ENCODE measurements around the gene CLDN6.

Gene CLDN6

DNA sequence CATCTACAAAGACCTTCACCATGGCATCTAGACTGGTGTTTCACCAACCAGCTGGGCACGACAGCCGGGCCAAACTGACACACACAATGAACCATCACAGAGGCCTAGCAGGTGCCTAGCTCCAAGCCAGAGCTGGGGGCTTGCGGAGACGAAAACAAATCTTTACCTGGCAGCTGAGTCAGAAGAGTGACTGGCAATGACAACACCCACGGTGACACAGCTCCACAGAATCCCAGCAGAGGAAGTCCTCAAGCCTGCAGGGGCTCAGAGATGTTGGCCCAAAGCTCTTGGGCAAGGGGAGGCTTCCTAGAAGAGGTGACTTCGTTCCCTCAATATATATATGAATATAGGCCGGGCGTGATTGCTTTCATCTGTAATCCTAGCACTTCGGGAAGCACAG, 33.5 kb upstream of the CLDN6 start:
- no peak for DNase-seq

DNA sequence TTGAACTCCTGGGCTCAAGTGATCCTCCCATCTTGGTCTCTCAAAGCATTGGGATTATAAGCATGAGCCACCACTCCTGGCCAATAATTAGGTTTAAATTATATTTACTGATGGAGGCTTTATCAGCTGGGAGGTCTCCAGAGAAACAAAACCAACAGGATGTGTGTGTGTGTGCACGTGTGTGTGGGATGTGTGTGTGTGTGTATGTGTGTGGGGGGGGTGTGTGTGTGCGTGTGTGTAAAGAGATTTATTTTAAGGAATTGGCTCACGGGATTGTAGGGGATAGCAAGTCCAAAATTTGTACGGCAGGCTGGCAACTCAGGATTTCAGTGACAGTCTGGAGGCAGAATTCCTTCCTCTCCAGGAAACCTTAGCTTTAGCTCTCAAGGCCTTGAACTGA, 33.0 kb upstream of the CLDN6 start:
- no peak for DNase-seq

DNA sequence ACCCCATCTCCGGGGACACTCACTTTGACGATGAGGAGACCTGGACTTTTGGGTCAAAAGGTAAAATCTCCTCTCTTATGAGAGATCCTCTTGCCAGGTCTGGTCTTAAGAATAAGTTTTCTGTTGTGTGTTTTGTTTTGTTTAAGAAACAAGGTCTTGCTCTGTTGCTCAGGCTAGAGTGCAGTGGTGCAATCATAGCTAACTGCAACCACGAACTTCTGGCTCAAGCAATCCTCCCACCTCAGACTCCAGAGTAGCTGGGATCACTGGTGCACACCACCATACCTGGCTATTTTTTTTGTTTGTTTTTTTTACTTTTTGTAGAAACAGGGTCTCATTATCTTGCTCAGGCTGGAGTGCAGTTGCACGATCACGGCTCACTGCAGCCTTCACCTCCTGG, 32.5 kb upstream of the CLDN6 start:
- DNase-seq, result no peak

DNA sequence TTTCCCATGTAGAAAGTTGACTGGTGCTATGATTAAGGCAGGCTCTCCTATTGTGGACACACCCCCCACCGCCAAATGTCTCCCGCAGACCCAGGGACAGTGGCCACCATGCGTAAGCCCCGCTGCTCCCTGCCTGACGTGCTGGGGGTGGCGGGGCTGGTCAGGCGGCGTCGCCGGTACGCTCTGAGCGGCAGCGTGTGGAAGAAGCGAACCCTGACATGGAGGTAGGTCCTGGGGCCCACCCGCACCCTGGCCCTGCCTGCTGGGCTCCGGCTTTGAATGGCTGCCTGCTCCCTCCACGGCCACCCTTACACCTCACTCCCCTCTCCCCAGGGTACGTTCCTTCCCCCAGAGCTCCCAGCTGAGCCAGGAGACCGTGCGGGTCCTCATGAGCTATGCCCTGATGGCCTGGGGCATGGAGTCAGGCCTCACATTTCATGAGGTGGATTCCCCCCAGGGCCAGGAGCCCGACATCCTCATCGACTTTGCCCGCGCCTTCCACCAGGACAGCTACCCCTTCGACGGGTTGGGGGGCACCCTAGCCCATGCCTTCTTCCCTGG, 32.0 kb upstream of the CLDN6 start:
- DNase-seq, result no peak

DNA sequence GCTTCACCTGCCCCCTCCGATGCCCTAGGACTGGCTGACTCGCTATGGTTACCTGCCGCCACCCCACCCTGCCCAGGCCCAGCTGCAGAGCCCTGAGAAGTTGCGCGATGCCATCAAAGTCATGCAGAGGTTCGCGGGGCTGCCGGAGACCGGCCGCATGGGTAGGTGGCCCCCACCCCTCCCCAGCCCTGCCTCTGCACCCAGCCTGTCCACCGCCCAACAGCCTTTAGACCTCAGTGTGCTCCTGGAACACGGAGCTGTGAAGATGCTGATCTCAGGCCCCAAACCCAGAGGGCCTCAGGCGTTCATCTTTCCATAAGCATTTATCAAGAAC, 29.4 kb upstream of the CLDN6 start:
- DNase-seq, result no peak

DNA sequence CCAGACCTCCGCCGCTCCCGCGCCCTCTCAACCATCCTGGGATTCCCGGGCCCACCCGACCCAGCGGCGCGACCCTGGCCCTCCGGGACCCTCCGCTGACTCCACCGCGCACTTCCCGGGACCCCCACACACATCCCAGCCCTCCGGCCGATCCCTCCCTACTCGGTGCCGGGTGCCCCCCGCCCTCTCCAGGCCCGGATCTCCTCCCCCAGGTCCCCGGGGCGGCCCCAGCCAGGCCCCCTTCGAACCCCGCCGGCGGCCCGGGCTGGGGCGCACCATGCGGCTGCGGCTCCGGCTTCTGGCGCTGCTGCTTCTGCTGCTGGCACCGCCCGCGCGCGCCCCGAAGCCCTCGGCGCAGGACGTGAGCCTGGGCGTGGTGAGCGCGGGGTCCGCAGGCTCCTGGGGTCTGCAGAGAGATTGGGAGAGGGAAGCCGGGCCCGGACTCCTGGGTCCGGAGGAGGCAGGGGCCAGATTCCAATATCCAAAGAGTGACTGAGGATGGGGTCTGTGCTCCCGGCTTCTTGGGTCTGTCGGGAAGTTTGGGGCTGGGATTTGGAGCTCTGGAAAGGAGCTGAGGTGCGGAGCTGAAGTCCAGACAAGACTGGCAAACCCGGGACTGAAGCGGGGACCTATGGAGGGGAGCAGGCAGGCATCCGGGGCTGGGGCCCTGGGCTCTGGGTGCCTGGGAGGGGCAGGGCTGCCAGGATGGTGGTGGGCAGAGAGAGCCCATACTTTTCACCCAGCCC, 28.8 kb upstream of the CLDN6 start:
- DNase-seq, result no peak

DNA sequence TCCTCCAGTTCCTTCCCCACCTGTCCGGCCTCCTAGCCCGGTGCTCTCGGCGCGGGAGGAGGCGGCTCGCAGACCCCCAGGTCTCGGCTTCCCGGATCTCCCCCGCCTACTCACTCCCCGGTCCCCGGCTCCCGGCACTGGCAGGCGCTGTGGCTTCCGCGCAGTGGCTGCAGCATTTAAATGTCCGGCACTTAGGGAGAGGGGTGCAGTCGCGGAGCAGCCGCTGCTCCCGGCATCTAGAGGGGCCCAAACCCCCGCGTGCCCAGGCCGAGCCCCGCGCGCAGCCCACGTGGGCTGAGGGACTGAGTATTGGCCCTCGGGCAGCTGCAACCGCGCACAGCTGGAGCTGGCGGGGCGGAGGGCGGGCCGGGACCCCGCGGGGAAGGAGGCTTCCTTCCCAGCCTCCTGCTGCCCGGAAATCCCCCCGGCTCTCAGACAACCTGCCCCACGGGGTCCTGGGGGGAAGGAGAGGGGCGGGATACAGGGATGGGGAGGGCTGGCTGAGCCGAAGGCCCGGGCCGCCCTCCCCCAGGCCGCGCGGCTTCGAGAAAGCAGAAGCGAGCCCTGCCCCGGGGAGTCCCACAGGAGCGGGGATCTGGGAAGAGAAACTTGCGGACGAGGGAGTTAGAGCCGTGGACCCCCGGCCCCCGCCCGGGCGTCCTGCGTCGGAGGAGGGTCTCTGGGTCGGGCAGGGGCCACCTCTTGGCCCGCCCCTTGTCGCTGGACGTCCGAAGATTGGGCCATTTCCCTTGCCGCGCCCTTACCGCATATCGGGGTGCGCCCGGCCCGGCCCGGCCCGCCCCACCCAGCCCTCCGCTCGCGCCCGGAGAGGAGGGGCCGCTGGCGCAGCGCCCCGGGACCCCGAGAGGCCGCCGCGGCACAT, 28.0 kb upstream of the CLDN6 start, which contains the start of gene MMP25:
MMP25 (plus strand) TSS at position 804 of the 883 bp plus-strand sequence. CDS start 357 bp downstream, outside the sequence.
- no peak for DNase-seq

DNA sequence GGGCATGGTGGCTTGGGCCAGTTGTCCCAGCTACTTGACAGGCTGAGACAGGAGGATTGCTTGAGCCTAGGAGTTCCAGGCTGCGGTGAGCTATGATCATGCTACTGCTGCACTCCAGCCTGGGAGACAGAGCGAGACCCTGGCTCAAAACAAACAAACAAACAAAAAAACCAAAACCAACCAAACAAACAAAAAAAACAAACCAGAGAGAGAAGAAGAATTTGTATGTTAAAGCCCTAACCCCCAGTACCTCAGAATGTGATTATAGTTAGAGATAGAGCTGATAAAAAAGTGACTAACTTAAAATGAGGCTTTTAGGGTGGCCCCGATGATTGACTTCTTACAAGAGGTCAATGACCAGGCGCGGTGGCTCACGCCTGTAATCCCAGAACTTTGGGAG, 26.7 kb upstream of the CLDN6 start:
- DNase-seq, result no peak

DNA sequence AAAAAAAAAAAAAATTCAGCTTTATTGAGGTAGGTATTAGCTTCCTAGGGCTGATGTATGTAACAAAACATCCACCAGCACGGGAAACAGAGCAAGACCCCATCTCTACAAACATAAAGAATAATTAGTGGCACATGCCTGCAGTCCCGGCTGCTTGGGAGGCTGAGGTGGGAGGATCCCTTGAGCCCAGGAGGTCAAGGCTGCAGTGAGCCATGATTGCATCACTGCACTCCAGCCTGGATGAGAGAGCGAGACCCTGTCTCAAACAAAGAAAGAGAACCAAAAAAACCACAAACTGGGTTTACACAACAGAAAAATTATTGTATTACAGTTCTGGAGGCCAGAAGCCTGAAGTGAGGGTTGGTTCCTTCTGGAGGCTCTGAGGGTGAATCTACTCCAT, 24.4 kb upstream of the CLDN6 start:
- no peak for DNase-seq

DNA sequence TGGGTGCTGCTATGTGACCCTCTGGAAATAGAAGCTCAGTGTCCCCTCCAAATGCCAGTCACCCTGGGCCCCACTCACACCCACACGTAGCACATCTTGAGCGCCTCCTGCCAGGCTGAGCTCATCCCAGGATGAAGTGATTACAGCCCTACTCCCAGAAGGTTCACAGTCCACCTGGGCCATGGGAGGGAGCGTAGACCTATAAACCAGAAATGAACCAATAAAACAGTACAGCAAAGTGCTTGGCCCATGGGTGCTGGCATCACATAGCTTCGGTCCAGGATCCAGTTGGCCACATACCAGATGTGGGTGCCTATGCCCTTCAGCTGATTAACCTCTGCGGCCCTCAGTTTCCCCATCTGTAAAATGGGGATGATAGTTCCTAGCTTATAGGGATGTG, 20.9 kb upstream of the CLDN6 start:
- no peak for DNase-seq

DNA sequence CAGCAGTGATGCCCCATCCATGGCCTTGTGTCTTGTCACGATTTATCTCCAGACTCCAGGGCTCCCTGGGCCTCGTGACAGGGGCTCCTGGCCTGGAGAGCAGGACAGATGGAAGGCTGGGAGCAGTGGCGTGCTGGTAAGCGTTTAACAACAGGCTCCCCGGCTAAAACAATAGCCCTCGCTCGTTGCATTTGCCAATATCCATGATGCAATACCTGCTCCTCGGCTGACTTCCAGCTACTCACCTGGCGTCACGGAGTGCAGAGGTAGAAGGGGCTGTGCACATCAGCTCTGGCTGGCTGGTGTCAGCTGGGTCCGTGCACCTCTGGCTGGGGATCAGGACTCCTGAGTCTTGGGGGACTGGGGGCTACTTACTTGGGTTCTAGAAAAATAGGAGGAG, 20.3 kb upstream of the CLDN6 start:
- no peak for DNase-seq

DNA sequence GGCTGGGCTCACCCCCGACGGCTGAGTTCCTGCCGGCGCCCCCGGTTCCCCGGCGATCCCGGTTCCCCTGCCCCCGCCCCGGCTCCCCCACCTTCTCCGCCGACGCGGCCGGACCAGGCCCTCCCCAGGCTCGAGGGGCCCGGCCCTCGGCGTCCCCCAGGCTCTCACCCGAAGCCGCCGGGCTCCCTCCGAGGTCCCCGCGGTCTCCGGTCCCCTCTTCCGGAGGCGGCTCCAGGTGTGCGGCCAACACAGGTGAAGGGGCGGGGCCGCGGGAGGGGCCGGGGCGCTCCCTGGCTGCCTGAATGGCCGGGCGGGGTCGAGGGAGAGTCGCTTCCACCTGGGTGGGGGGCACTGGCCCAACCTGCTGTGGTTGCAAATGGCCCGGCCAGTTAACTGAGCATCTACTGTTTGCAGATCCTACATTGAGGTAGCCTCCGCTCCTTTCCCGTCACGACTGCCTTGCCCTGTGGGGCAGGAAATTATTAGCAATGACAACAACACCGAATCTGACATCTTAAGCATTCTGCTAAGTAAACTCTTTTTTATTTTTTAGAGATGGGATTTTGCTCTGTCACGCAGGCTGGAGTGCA, 18.8 kb upstream of the CLDN6 start, which contains the start of gene BICDL2:
BICDL2 (minus strand) TSS at position 219 of the 590 bp plus-strand sequence. CDS start 1,448 bp downstream, outside the sequence.
- DNase-seq, result no peak

DNA sequence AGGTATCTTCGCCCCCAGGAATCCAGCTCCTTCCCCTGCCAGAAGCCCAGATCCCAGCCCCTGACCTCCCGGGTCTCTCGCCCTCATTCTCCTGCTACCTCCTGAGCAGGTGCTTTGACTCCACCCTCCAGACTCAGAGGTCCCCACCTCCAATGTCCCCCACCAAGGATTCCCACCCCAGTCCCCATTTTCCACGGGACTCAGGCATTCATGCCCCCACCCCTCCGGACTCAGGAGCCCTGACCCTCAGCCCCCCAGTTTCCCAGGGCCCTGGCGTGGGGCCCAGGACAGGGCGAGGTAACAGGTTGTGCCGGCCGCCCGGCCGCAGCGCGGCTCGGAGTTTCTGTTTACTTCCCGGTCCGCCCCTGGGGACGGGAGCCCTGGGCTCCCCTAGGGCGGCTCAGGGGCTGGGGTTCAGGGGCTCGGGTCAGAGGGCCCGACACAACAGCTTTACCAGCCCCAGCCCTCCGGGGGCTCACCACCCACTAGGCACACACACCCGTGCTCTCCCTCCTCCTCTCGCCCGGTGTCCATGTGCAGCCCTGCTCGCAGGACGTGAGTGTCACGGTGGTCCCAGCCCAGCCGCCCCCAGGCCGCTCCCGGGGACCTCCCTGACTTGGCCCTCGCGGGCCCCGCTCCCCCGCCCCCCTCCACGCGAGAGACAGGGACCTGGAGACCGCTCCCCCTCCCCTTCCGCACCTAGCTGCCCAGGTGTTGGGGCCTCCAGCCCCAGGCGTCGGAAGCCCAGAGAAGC, 18.2 kb upstream of the CLDN6 start:
- DNase-seq, result no peak

DNA sequence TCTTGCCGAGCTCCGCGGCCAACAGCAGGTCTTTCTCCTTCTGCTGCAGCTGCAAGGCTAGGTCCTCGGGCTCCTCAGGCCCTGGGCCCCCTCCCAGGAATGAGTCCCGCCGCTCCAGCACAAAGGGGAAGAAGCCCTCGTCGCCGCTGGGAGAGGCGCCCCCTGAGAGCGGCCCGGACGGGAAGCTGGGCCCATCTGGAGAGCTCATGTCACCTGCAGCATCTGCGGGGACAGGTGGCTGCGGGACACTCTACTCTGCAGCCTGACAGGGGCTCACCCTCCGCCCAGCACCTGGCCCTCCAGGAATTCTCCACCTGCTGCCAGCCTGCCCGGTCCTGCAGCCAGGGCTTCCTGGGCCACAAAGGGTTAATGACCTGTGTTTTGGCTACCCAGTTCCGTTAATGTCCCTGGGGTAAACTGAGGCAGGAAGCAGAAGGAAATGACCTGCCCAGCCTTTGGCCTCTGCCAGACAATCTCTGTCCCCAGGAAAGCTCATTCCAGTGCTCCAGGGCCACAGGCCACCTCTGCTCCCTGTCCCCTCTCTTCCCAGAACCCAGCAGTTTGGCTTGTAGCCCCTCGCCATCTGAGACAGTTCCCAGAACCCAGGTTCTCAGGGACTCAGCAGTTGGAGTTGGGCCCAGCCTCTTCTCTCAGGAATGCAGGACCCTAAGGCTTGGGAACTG, 17.4 kb upstream of the CLDN6 start:
- no peak for DNase-seq

DNA sequence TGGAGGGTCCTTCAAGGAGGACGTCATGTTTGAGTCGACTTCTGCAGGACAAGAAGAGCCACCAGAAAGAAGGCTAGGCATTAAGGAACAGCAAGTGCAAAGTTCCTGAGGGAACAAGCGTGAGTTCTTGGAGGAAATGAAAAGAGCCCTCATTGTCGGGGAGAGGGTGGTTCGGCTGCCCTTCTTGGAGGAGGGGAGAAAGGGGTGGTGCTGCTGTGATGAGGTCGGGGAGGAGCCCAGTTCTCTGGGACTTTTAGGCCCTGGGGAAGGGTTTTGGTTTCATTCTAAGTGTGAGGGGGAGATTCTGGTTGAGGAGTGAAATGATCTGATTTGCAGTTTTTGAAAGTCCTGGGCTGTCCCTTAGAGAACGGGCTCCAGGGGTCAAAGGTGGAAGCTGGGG, 14.6 kb upstream of the CLDN6 start:
- DNase-seq, result no peak

DNA sequence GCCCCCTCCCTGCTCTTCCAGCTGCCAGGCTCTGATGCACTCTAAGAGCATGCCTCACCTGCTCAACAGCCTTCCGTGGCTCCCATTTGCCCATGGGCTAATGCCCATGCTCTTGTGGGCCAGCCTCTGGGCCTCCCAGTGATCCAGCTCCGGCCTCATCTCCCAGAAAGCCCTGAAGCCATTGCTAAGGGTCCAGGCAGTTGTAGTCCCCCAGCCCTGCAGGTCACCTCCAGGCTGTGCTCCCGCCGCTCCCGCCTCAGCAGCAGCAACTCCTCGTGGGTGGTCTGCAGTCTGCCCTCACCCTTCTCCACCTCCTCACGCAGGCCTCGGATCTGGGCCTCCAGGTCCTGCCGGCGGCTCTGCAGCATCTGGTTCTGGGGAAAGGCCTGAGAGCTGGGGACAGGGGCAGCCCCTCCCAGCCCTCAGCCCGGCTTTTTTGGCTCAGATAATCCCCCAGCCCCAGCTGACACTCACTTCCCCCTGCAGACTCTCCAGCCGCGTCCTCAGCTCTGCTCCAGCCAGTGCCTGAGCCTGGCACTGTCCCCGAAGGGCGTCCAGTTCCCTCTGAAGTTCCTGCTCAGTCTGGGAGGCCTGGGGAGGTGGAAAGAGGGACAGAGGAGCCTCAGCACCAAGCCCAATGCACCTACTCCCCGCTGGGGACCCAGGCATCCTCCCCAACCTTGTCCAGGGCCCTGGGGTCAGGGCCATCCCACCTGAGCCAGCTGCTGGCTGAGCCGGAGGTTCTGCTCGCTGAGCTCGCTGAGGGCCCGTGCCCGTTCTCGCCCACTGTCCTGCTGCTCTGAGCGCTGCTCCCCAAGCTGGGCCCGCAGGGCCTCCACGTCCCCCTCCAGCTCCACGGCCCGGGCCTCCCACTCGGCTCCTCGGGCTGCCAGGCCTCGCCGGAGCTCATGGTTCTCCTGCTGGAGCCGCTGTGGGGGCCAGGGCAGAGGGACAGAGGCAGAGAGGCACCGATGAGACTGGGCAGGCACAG, 12.5 kb upstream of the CLDN6 start:
- no peak for DNase-seq

DNA sequence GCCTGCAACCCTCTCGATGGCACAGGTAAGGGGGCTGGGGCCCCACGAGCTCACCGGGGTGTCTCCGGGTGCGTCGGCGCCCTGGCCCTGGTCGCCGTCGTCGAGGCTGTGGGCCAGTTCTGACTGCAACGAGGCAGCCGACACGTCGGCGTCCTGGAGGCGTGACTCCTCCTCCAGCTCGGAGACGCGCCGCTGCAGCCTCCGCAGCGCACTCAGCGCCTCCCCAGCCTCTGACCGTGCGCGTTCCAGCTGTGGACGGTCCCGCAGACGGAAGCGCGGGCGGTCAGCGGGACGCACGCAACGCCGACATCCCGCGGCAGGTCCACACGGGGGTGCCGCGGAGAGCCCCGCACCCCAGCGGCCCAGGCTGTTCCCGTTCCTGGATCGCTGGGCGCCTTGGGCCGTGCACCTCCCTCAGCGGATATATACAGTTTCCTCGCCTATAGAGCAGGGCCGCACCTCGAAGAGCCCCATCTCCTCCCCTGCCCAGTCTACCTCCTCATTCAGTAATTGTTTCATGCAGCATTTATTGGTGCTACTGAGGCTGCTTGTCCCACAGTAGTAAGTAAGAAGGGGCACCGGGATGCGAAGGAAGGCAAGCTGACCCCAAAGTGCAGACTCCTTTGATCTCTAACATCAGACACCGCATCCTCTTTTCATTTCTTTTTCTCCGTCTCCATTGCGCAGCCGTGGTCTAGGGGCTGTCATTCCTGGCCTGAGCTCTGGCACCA, 11.7 kb upstream of the CLDN6 start:
- no peak for DNase-seq

DNA sequence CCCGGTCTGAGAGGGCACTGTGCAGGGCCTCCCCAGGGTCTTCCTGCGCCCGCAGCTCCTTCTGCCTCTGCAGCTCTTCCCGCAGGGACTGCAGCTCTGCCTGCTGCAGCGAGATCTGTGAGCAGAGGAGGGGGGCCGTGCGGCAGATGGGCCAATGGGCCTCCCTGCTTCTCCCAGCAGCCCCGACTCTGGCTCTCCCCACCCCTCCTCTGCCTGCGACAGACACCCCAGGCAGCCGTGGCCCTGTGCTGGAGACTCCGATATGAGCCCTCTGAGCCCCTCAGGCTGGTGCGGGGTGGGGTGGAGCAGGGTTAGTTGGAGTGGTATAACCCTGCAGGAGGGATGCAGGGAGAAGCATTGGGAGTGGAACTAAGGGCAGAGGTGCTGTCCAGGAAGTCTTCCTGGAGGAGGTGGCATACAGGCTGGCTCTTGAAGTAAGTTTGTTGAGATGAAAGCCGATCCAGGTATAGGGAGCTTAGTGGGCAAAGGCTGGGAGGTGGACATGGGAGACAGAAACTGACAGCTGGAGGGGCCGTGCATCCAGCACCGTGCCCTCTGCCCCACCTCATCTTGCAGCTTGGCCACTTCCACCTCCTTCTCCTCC, 10.8 kb upstream of the CLDN6 start:
- DNase-seq, result no peak

DNA sequence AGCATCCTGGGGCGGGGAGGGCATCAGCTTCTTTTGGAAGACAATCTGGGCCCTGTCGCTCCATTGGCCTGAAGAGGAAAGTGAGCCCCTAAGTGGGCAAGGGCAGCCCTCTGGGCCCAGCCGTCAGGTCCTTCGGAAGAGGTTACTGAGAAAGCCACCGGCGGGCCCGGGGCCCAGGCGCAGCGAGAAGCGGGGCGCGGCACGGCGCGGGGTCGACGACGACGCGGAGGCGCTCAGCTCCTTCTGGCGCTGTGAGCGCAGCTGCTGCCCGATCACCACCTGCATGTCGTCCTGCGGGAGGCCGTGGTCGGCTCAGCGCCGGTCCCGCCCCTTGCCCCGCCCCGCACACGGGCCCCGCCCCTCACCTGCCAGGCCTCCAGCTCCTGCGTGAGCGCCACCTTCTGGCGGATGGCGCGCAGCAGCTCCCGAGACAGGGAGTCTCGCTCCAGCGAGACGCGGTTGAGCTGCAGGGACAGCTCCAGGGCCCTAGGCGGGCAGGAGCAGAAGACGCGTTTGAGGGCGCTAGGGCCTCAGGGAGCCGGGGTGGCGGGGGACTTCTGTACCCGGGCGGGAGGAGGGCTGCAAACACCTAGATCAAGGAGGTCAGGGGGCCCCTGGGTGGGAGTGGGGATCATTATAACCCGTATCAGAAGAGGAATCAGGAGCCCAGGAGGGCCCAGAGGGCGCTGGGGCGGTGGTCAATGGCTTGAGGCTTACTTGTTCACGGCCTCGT, 10.2 kb upstream of the CLDN6 start:
- DNase-seq, result peak; percentile 60

Data from NCI-H1436 treated with DMSO at 0.1 percent for 48 hours (cell line).